CD4-positive, alpha-beta T cell treated with Interferon alpha-2 for 1 hour (primary cell): ENCODE results near the gene GDPD3.
"Not testable (repeated sequence)": the region's sequence is repeated elsewhere in the genome, so short reads cannot be mapped to it uniquely, and the experiment has no call there.

Source experiments
- DNase-seq, 2 donors: peaks; one replicate each; pipeline ENCODE4 v3.0.0-alpha.2; 2020 to 2022

Gene GDPD3, protein sequence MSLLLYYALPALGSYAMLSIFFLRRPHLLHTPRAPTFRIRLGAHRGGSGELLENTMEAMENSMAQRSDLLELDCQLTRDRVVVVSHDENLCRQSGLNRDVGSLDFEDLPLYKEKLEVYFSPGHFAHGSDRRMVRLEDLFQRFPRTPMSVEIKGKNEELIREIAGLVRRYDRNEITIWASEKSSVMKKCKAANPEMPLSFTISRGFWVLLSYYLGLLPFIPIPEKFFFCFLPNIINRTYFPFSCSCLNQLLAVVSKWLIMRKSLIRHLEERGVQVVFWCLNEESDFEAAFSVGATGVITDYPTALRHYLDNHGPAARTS

DNA sequence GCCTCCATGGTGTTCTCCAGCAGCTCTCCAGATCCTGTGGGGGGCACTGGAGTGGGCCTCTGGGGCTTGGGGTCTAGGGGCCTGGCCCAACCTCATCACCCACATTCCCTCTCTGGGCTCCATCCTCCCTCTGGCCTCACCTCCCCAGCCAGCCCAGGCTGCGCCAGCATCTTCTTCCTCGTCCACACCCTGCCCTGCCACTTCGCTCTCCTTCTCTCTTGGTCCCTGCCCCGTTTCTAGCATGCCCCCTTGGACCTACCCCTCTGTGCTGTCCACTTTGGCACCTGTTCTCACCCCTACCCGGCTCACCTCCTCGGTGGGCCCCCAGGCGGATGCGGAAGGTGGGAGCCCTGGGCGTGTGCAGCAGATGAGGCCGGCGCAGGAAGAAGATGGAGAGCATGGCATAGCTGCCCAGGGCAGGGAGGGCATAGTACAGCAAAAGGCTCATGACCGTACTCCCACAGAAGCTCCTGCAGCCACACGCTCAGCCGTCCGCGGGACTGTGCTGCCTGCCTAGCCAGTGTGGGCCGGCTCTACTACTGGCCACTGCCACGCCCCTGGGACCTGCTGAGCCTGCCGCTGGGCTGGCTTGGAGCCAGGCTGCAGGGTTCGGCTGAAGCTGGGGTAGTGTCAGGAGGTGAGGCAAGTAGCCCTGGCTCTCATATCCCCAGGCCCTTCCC is at the start of gene GDPD3:
TSS of gene GDPD3 (minus strand) at position 507 of the 680 bp plus-strand sequence. CDS start at position 448, 59 bp downstream.
- DNase-seq, result no peak

DNA sequence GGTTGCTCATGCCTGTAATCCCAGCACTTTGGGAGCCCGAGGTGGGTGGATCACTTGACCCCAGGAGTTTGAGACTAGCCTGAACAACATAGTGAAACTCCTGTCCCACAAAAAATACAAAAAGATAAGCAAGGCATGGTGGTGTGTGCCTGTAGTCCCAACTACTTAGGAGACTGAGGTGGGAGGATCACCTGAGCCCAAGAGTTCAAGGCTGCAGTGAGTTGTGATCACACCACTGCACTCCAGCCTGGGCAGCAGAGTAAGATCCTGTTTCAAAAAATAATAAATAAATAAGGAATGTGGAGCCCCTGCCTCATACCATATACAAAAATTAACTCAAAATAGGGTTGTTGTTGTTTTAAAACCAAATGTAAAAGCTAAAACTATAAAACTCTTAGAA is 43.9 kb upstream of the GDPD3 start:
- no peak for DNase-seq

- no peak for DNase-seq
Measured at GRCh38 chr16:30155188-30155587, 41.9 kb upstream of the GDPD3 start.

- DNase-seq, result no peak
Measured at GRCh38 chr16:30152517-30152916, 39.2 kb upstream of the GDPD3 start.

DNA sequence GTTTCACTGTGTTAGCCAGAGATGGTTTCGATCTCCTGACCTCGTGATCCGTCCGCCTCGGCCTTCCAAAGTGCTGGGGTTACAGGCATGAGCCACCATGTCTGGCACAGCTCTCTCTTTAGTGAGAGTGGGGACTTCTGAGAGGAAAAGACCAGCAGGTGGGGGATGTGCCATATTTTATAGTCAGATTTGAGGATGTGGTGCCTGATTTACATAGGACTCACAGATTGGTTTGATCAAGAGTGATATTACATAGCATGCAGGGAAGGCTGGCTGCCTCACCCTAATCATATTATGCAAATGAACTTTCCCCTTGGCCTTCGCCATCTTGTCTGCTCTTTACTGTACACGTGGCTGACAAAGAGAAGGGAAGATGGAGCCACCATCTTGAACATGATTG is 37.8 kb upstream of the GDPD3 start:
- DNase-seq, result no peak

- no peak for DNase-seq
Measured at GRCh38 chr16:30149250-30149930, 36.1 kb upstream of the GDPD3 start.

DNA sequence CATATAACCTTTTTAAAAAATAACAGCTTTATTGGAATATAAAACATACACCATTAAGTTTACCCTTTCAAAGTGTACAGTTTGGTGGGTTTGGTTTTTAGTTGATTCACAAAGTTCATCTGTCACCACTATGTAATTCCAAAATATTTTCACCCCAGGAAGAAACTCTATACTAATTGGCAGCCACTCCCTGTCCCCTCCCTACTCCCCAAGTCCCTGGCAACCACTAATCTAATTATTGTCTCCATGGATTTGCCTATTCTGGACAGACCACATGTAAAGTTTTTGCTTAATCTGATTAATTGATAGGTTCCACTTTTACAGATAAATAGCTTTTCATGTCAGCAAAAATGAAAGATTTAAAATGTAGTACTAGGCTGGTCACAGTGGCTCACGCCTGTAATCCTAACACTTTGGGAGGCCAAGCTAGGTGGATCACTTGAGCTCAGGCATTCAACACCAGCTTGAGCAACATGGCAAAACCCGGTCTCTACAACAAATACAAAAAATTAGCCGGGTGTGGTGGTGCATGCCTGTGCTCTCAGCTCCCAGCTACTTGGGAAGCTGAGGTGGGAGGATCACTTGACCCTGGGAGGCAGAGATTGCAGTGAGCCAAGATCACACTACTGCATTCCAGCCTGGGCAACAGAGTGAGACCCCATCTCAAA is 34.6 kb upstream of the GDPD3 start:
- no peak for DNase-seq

DNA sequence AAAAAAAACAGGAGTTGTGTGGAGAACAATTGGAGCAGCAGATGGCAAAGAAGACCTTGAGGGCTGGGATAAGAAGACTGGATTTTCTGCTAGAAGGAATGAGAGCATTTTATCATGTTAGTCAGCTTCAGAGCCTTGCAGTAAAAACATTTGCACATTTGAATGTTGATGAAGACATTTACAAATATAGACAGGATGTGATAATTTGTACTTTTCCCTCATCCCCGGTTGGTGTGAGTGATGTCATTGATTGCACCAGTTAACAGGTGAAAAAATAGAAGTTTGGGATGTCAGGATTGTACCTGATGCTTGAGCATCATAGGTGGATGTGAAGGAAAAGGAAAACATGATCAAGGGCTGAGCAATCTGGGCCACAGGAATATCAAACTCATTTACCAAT is 32.3 kb upstream of the GDPD3 start:
- DNase-seq, result no peak

DNA sequence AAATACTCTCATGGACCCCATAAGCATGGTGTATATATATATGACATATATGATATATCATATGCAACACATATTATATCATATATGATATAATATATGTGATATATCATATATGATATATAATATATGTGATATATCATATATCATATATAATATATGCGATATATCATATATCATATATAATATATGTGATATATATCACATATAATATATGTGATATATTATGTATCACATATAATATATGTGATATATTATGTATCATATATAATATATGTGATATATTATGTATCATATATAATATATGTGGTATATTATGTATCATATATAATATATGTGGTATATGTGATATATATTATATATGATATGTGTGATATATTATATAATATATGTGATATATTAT is 31.6 kb upstream of the GDPD3 start:
- no peak for DNase-seq

DNA sequence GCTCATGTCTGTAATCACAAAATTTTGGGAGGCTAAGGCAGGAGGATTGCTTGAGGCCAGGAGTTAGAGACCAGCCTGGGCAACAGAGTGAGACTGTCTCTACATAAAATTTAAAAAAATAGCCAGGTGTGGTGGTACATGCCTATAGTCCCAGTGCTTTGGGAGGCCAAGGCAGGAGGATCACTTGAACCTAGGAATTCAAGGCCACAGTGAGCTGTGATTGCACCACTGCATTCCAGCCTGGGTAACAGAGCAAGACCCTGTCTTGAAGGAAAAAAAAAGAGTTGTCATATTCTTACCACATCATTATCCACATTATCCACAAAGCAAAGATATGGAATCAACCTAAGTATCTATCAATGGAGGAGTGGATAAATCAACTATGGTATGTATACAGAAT is 30.7 kb upstream of the GDPD3 start:
- no peak for DNase-seq

DNA sequence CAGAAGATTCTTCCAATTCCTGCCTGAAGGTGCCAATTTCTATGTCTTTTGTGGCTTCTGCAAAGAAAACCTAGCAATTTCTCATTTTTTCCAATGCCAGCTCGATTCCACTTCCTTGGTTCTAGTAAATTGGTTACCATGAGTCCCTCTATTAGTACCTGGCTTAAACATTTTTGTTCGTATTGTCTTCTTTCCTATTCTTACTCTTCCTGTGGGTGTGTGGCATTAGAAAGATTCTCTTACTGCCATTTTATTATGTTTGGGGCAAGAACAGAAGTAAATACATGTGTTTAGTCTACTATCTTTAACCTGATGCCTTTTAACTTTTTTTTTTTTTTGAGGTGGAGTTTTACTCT is 30.0 kb upstream of the GDPD3 start:
- DNase-seq, result no peak

DNA sequence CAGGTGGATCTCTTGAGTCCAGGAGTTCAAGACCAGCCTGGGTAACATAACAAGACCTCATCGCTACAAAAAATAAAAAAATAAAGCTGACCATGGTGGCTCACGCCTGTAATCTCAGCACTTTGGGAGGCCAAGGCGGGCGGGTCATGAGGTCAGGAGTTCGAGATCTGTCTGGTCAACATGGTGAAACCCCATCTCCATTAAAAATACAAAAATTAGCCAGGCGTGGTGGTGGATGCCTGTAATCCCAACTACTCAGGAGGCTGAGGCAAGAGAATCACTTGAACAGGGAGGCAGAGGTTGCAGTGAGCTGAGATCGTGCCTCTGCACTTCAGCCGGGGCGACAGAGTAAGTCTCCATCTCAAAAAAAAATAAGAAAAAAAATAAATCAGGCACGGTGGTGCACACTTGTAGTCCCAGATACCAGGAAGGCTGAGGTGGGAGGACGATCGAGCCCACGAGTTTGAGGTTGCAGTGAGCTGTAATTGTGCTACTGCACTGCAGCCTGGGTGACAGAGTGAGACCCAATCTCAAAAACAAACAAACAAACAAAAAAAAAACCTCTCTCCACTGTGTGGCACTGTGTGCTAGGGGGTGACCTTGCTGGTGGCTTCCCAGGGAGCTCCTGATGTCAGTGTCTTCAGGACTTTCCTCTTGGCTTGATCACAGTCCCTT is 29.5 kb upstream of the GDPD3 start:
- DNase-seq, result peak; percentile 25 to 54

- no peak for DNase-seq
Measured at GRCh38 chr16:30141750-30142149, 28.4 kb upstream of the GDPD3 start.

GRCh38 chr16:30139583-30140481 is 26.5 kb upstream of the GDPD3 start:
- no peak for DNase-seq

- DNase-seq, result no peak
Measured at GRCh38 chr16:30137897-30138296, 24.6 kb upstream of the GDPD3 start.

- no peak for DNase-seq
Measured at GRCh38 chr16:30136971-30137605, 23.8 kb upstream of the GDPD3 start.

GRCh38 chr16:30132591-30132990 is 19.3 kb upstream of the GDPD3 start:
- DNase-seq, result no peak

- no peak for DNase-seq
Measured at GRCh38 chr16:30131869-30132475, 18.6 kb upstream of the GDPD3 start.

GRCh38 chr16:30127993-30128392 is 14.7 kb upstream of the GDPD3 start:
- DNase-seq, result no peak

GRCh38 chr16:30125690-30126089 is 12.4 kb upstream of the GDPD3 start:
- not testable (repeated sequence) for DNase-seq

DNA sequence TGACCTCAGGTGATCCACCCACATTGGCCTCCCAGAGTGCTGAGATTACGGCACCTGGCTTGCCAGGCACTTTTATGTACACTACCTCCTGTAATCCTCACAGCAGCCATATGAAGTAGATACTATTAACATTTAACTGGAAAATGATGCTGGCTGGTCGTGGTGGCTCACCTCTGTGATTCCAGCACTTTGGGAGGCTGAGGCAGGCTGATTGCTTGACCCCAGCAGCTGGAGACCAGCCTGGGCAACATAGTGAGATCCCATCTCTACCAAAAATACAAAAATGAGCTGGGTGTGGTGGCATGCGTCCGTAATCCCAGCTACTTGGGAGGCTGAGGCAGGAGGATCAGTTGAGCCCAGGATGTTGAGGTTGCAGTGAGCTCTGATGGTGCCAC is 11.6 kb upstream of the GDPD3 start:
- no peak for DNase-seq
